ENCODE data around the gene PLAGL2. TPM values are rescaled to one million over a fixed set of nuclear protein-coding genes. Genes with fewer than 3 reads are reported as not detected.

Gene PLAGL2
- total RNA-seq, 1 experiment from 2014 or later: 40.6 TPM

GRCh38 chr20:32181606-32182005 lies 25.9 kb downstream of the PLAGL2 start:
- ChIA-PET POLR2A (no interaction called here), CTCF (no interaction called here)
- ATAC-seq: no peak
- in situ Hi-C loops (cut with HindIII; ENCODE audit: low pct_unique_long_range_greater_than_20kb, low sequenced_read_pairs): no loop called here
- intact Hi-C loops (cut with micrococcal nuclease; ENCODE audit: unreplicated experiment): no loop called here
- Histone ChIP-seq H3K4me3 (ENCODE audit: low read depth in 2 of 2, low read length in 2 of 2) (no peak overlapping the region), H3K9me3 (ENCODE audit: control insufficient read depth, insufficient read depth, low read depth, low read length) (no peaks in the 10 kb centered on the region), H3K27me3 (ENCODE audit: control insufficient read depth, insufficient read depth, low read length) (no peaks in the 10 kb centered on the region), H3K27ac (ENCODE audit: low read length) (no peak overlapping the region), H3K4me1 (ENCODE audit: control insufficient read depth, insufficient read depth, low read length) (no peaks in the 10 kb centered on the region), H3K36me3 (ENCODE audit: control insufficient read depth, insufficient read depth, low read length) (no peaks in the 10 kb centered on the region)
- DNase-seq (ENCODE audit: low read depth, low spot score): no peak
- TF ChIP-seq REST (IDR thresholded peaks at IDR 0.05; ENCODE audit: insufficient read depth in 1 of 2, low read depth in 2 of 2, low read length in 1 of 2) (no peak), POLR2AphosphoS5 (IDR thresholded peaks at IDR 0.05; ENCODE audit: low read depth, low read length) (no peak), SIN3A (IDR thresholded peaks at IDR 0.05; ENCODE audit: borderline replicate concordance, insufficient read depth, low read depth, low read length) (no peak), TCF7L2 (IDR thresholded peaks at IDR 0.05; ENCODE audit: low read depth, low read length) (no peak)
- TF ChIP-seq, protein P1, sequence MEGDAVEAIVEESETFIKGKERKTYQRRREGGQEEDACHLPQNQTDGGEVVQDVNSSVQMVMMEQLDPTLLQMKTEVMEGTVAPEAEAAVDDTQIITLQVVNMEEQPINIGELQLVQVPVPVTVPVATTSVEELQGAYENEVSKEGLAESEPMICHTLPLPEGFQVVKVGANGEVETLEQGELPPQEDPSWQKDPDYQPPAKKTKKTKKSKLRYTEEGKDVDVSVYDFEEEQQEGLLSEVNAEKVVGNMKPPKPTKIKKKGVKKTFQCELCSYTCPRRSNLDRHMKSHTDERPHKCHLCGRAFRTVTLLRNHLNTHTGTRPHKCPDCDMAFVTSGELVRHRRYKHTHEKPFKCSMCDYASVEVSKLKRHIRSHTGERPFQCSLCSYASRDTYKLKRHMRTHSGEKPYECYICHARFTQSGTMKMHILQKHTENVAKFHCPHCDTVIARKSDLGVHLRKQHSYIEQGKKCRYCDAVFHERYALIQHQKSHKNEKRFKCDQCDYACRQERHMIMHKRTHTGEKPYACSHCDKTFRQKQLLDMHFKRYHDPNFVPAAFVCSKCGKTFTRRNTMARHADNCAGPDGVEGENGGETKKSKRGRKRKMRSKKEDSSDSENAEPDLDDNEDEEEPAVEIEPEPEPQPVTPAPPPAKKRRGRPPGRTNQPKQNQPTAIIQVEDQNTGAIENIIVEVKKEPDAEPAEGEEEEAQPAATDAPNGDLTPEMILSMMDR (IDR thresholded peaks at IDR 0.05): no peak
- BruUV-seq (replicated peaks): no TSS peak

- POLR2A ChIA-PET: interaction anchor here (0.6 kb wide), 1 partner anchor 7 kb away, joined by 6 read pairs; no protein-coding TSS in a partner anchor
- DNase-seq (ENCODE audit: low read depth, low spot score) (no peak), ATAC-seq (no peak)
- Histone ChIP-seq H3K9me3 (ENCODE audit: control insufficient read depth, insufficient read depth, low read depth, low read length) (no peaks in the 10 kb centered on the region), H3K36me3 (ENCODE audit: control insufficient read depth, insufficient read depth, low read length) (no peaks in the 10 kb centered on the region), H3K4me3 (ENCODE audit: low read depth in 2 of 2, low read length in 2 of 2) (no peak overlapping the region), H3K4me1 (ENCODE audit: control insufficient read depth, insufficient read depth, low read length) (no peaks in the 10 kb centered on the region), H3K27me3 (ENCODE audit: control insufficient read depth, insufficient read depth, low read length) (no peaks in the 10 kb centered on the region), H3K27ac (ENCODE audit: low read length) (no peak overlapping the region)
- CTCF ChIA-PET: no interaction called here
- in situ Hi-C loops (cut with HindIII; ENCODE audit: low pct_unique_long_range_greater_than_20kb, low sequenced_read_pairs) (no loop called here), intact Hi-C loops (cut with micrococcal nuclease; ENCODE audit: unreplicated experiment) (no loop called here)
- BruUV-seq (replicated peaks): no TSS peak
- TF ChIP-seq TCF7L2 (IDR thresholded peaks at IDR 0.05; ENCODE audit: low read depth, low read length): no peak
- TF ChIP-seq, protein P1 (IDR thresholded peaks at IDR 0.05): no peak
- no peak for TF ChIP-seq POLR2AphosphoS5 (IDR thresholded peaks at IDR 0.05; ENCODE audit: low read depth, low read length)
- no peak for TF ChIP-seq SIN3A (IDR thresholded peaks at IDR 0.05; ENCODE audit: borderline replicate concordance, insufficient read depth, low read depth, low read length)
- TF ChIP-seq REST (IDR thresholded peaks at IDR 0.05; ENCODE audit: insufficient read depth in 1 of 2, low read depth in 2 of 2, low read length in 1 of 2): no peak
These were observed 27.6 kb downstream of the PLAGL2 start for GRCh38 chr20:32179934-32180333.

Measured in Panc1 (cell line).